Activated CD8-positive, alpha-beta T cell treated with anti-CD3 and anti-CD28 coated beads, Interleukin-2, amount 10 ng/mL, durations not matched to agents 7 days and 5 days (primary cell): ENCODE data around the gene SDHC. TPM values are rescaled to one million over a fixed set of nuclear protein-coding genes. Genes with fewer than 3 reads are reported as not detected.

Source experiments
- ATAC-seq: fragments of 150-1000 bp; cut with Tn5 transposase; one replicate; pipeline ENCODE4 v1.10.0; 2021; ENCODE audit warnings: moderate library complexity
- CTCF ChIA-PET: fragments of 350-600 bp; sonication (Branson Sonifier 250); formaldehyde crosslinking; loops from one replicate; lab custom pipeline; 2021; ENCODE audit warnings: antibody characterized with exemption; lab: Charles Lee
- POLR2A ChIA-PET: fragments of 350-600 bp; sonication (Branson Sonifier 250); formaldehyde crosslinking; loops from one replicate; lab custom pipeline; 2021; ENCODE audit warnings: antibody characterized with exemption; lab: Charles Lee
- DNase-seq: peaks from one replicate; pipeline ENCODE4 v3.0.0-alpha.2; 2020
- H3K27ac Mint-ChIP-seq: one replicate; pipeline ENCODE4 v1.8.0; 2021; ENCODE audit warnings: mild to moderate bottlenecking, mixed read lengths
- H3K27me3 Mint-ChIP-seq: one replicate; pipeline ENCODE4 v1.8.0; 2021; ENCODE audit warnings: low read depth, mixed read lengths
- H3K36me3 Mint-ChIP-seq: one replicate; pipeline ENCODE4 v1.8.0; 2021; ENCODE audit warnings: low read depth, mixed read lengths
- H3K4me1 Mint-ChIP-seq: one replicate; pipeline ENCODE4 v1.8.0; 2021; ENCODE audit warnings: low read depth, mixed read lengths
- H3K4me3 Mint-ChIP-seq: one replicate; pipeline ENCODE4 v1.8.0; 2021; ENCODE audit warnings: mild to moderate bottlenecking, mixed read lengths
- H3K9me3 Mint-ChIP-seq: one replicate; pipeline ENCODE4 v1.8.0; 2022; ENCODE audit warnings: mixed read lengths; ENCODE audit not compliant: insufficient read depth
- total RNA-seq, 2 experiments: library from RNA; stranded (reverse); gene quantifications; one replicate each; pipeline ENCODE4 v1.2.3, GENCODE V29; 2021

The SDHC gene
- total RNA-seq, result 100 to 1,000 TPM; 151 to 163 TPM

GRCh38 chr1:161314201-161314981, at the start of gene SDHC:
Gene SDHC, plus strand, starts transcription at chr1:161314381. Its CDS starts 25 bp downstream, at chr1:161314406.
- ChIA-PET CTCF (interaction anchor here (0.7 to 2.8 kb wide), 18 partner anchors 8 to 148 kb away, joined by 3 to 17 read pairs (median 4); partner anchors contain the start of genes CFAP126, NDUFS2, PPOX and TOMM40L), POLR2A (interaction anchor here (0.6 to 2.7 kb wide), 10 partner anchors 9 to 148 kb away, joined by 3 to 15 read pairs (median 5); partner anchors contain the start of genes NDUFS2, PPOX and TOMM40L)
- Mint-ChIP-seq H3K36me3 (no peaks in the 10 kb centered on the region), H3K27me3 (peaks cover 3% of the 10 kb centered on the region), H3K4me3 (peak within 1 kb of the TSS; percentile 99), H3K27ac (peak within 1 kb of the TSS; percentile 97), H3K9me3 (no peaks in the 10 kb centered on the region), H3K4me1 (peaks cover 29% of the 10 kb centered on the region)
- DNase-seq (peak; percentile 93), ATAC-seq (peak; percentile 97)

GRCh38 chr1:161265305-161265704, 48.9 kb upstream of the SDHC start:
- Mint-ChIP-seq H3K9me3 (no peaks in the 10 kb centered on the region), H3K27ac (no peak overlapping the region), H3K27me3 (peaks cover 26% of the 10 kb centered on the region), H3K36me3 (no peaks in the 10 kb centered on the region), H3K4me1 (peaks cover 6% of the 10 kb centered on the region), H3K4me3 (no peak overlapping the region)
- ChIA-PET POLR2A (interaction anchor here (0.6 kb wide), 1 partner anchor 12 kb away, joined by 3 read pairs; no protein-coding TSS in a partner anchor), CTCF (interaction anchor here (0.8 kb wide), 1 partner anchor 40 kb away, joined by 3 read pairs; no protein-coding TSS in a partner anchor)
- no peak for ATAC-seq
- DNase-seq, result no peak

GRCh38 chr1:161266202-161266601, 48.0 kb upstream of the SDHC start:
- no peaks in the 10 kb centered on the region for H3K9me3 Mint-ChIP-seq
- no peaks in the 10 kb centered on the region for H3K36me3 Mint-ChIP-seq
- peaks cover 6% of the 10 kb centered on the region for H3K4me1 Mint-ChIP-seq
- ChIA-PET CTCF (interaction anchor here (0.8 to 1.4 kb wide), 2 partner anchors 25 to 41 kb away, joined by 3 to 5 read pairs; no protein-coding TSS in a partner anchor), POLR2A (interaction anchor here (0.6 kb wide), 1 partner anchor 13 kb away, joined by 3 read pairs; no protein-coding TSS in a partner anchor)
- ATAC-seq (no peak), DNase-seq (no peak)
- no peak overlapping the region for H3K4me3 Mint-ChIP-seq
- no peak overlapping the region for H3K27ac Mint-ChIP-seq
- H3K27me3 Mint-ChIP-seq, result peaks cover 18% of the 10 kb centered on the region

GRCh38 chr1:161266836-161267235, 47.3 kb upstream of the SDHC start:
- H3K9me3 Mint-ChIP-seq, result no peaks in the 10 kb centered on the region
- H3K36me3 Mint-ChIP-seq, result no peaks in the 10 kb centered on the region
- CTCF ChIA-PET, result interaction anchor here (1.4 kb wide), 1 partner anchor 24 kb away, joined by 5 read pairs; no protein-coding TSS in a partner anchor
- peaks cover 12% of the 10 kb centered on the region for H3K27me3 Mint-ChIP-seq
- no peak overlapping the region for H3K27ac Mint-ChIP-seq
- POLR2A ChIA-PET, result interaction anchor here (0.5 to 0.7 kb wide), 2 partner anchors 31 to 233 kb away, joined by 3 read pairs; no protein-coding TSS in a partner anchor
- peaks cover 6% of the 10 kb centered on the region for H3K4me1 Mint-ChIP-seq
- DNase-seq, result no peak
- no peak for ATAC-seq
- H3K4me3 Mint-ChIP-seq, result no peak overlapping the region

GRCh38 chr1:161267321-161267720, 46.9 kb upstream of the SDHC start:
- Mint-ChIP-seq H3K27me3 (peaks cover 10% of the 10 kb centered on the region), H3K36me3 (no peaks in the 10 kb centered on the region), H3K27ac (no peak overlapping the region), H3K4me3 (no peak overlapping the region), H3K9me3 (no peaks in the 10 kb centered on the region), H3K4me1 (peaks cover 6% of the 10 kb centered on the region)
- ChIA-PET POLR2A (interaction anchor here (0.5 to 0.7 kb wide), 2 partner anchors 32 to 234 kb away, joined by 3 read pairs; no protein-coding TSS in a partner anchor), CTCF (interaction anchor here (1.4 kb wide), 1 partner anchor 24 kb away, joined by 5 read pairs; no protein-coding TSS in a partner anchor)
- DNase-seq (no peak), ATAC-seq (no peak)

- no peaks in the 10 kb centered on the region for H3K36me3 Mint-ChIP-seq
- no peak overlapping the region for H3K4me3 Mint-ChIP-seq
- CTCF ChIA-PET, result interaction anchor here (0.9 to 1.5 kb wide), 2 partner anchors 18 to 63 kb away, joined by 3 to 5 read pairs; no protein-coding TSS in a partner anchor
- H3K4me1 Mint-ChIP-seq, result no peaks in the 10 kb centered on the region
- peaks cover 25% of the 10 kb centered on the region for H3K27me3 Mint-ChIP-seq
- ATAC-seq (no peak), DNase-seq (no peak)
- H3K9me3 Mint-ChIP-seq, result no peaks in the 10 kb centered on the region
- POLR2A ChIA-PET, result no interaction called here
- no peak overlapping the region for H3K27ac Mint-ChIP-seq
These were observed 40.8 kb upstream of the SDHC start for GRCh38 chr1:161273402-161273801.

GRCh38 chr1:161274874-161275273, 39.3 kb upstream of the SDHC start:
- H3K4me3 Mint-ChIP-seq, result no peak overlapping the region
- no peak for DNase-seq
- H3K27ac Mint-ChIP-seq, result no peak overlapping the region
- ChIA-PET CTCF (interaction anchor here (0.6 to 1.5 kb wide), 4 partner anchors 16 to 120 kb away, joined by 3 read pairs; partner anchors contain the start of gene TOMM40L), POLR2A (no interaction called here)
- no peaks in the 10 kb centered on the region for H3K9me3 Mint-ChIP-seq
- no peaks in the 10 kb centered on the region for H3K4me1 Mint-ChIP-seq
- no peak for ATAC-seq
- no peaks in the 10 kb centered on the region for H3K36me3 Mint-ChIP-seq
- peaks cover 29% of the 10 kb centered on the region for H3K27me3 Mint-ChIP-seq

GRCh38 chr1:161282991-161283390, 31.2 kb upstream of the SDHC start:
- no peaks in the 10 kb centered on the region for H3K4me1 Mint-ChIP-seq
- CTCF ChIA-PET, result interaction anchor here (1.0 to 2.1 kb wide), 4 partner anchors 8 to 99 kb away, joined by 3 to 12 read pairs (median 6); no protein-coding TSS in a partner anchor
- POLR2A ChIA-PET, result no interaction called here

GRCh38 chr1:161285113-161285512, 29.1 kb upstream of the SDHC start:
- Mint-ChIP-seq H3K27me3 (peaks cover 19% of the 10 kb centered on the region), H3K36me3 (no peaks in the 10 kb centered on the region), H3K27ac (no peak overlapping the region), H3K4me1 (no peaks in the 10 kb centered on the region), H3K9me3 (no peaks in the 10 kb centered on the region), H3K4me3 (no peak overlapping the region)
- ChIA-PET POLR2A (no interaction called here), CTCF (interaction anchor here (1.0 kb wide), 1 partner anchor 58 kb away, joined by 3 read pairs; no protein-coding TSS in a partner anchor)
- ATAC-seq (no peak), DNase-seq (no peak)

More at GRCh38 chr1:161282991-161283390, 31.2 kb upstream of the SDHC start:
- H3K27ac Mint-ChIP-seq, result no peak overlapping the region
- H3K36me3 Mint-ChIP-seq, result no peaks in the 10 kb centered on the region
- DNase-seq (no peak), ATAC-seq (no peak)
- H3K4me3 Mint-ChIP-seq, result no peak overlapping the region
- H3K9me3 Mint-ChIP-seq, result no peaks in the 10 kb centered on the region
- peaks cover 25% of the 10 kb centered on the region for H3K27me3 Mint-ChIP-seq

GRCh38 chr1:161285521-161285920, 28.7 kb upstream of the SDHC start:
- no peak overlapping the region for H3K4me3 Mint-ChIP-seq
- H3K27me3 Mint-ChIP-seq, result peaks cover 15% of the 10 kb centered on the region
- DNase-seq (no peak), ATAC-seq (no peak)
- H3K36me3 Mint-ChIP-seq, result no peaks in the 10 kb centered on the region
- H3K27ac Mint-ChIP-seq, result no peak overlapping the region
- no peaks in the 10 kb centered on the region for H3K9me3 Mint-ChIP-seq
- ChIA-PET POLR2A (no interaction called here), CTCF (interaction anchor here (1.0 kb wide), 1 partner anchor 58 kb away, joined by 3 read pairs; no protein-coding TSS in a partner anchor)
- no peaks in the 10 kb centered on the region for H3K4me1 Mint-ChIP-seq

- ChIA-PET CTCF (interaction anchor here (0.9 to 1.9 kb wide), 7 partner anchors 18 to 95 kb away, joined by 3 to 12 read pairs (median 4); partner anchors contain the start of gene TOMM40L), POLR2A (no interaction called here)
- no peaks in the 10 kb centered on the region for H3K9me3 Mint-ChIP-seq
- ATAC-seq (no peak), DNase-seq (no peak)
- H3K27me3 Mint-ChIP-seq, result peaks cover 15% of the 10 kb centered on the region
- H3K36me3 Mint-ChIP-seq, result no peaks in the 10 kb centered on the region
- H3K27ac Mint-ChIP-seq, result no peak overlapping the region
- no peak overlapping the region for H3K4me3 Mint-ChIP-seq
- no peaks in the 10 kb centered on the region for H3K4me1 Mint-ChIP-seq
These were observed 26.6 kb upstream of the SDHC start for GRCh38 chr1:161287482-161288054.
